ENCODE measurements around the gene FAM107A.

The FAM107A gene

GRCh38 chr3:58566398-58567250 lies 10.6 kb downstream of the FAM107A start:
- no peak for DNase-seq (ENCODE audit: low spot score)

- DNase-seq (ENCODE audit: low spot score): no peak
Observed at GRCh38 chr3:58565621-58566397, 11.4 kb downstream of the FAM107A start.

- no peak for DNase-seq (ENCODE audit: low spot score)
Observed at GRCh38 chr3:58564456-58565160, 12.6 kb downstream of the FAM107A start.

- no peak for DNase-seq (ENCODE audit: low spot score)
Observed at GRCh38 chr3:58564054-58564453, 13.1 kb downstream of the FAM107A start.

GRCh38 chr3:58563386-58564035 lies 13.7 kb downstream of the FAM107A start:
- no peak for DNase-seq (ENCODE audit: low spot score)

GRCh38 chr3:58562498-58562897 lies 14.7 kb downstream of the FAM107A start:
- no peak for DNase-seq (ENCODE audit: low spot score)

GRCh38 chr3:58560771-58561311 lies 16.4 kb downstream of the FAM107A start:
- no peak for DNase-seq (ENCODE audit: low spot score)

GRCh38 chr3:58559586-58559985 lies 17.6 kb downstream of the FAM107A start:
- DNase-seq (ENCODE audit: low spot score): no peak

- DNase-seq (ENCODE audit: low spot score): no peak
Observed at GRCh38 chr3:58557491-58557890, 19.7 kb downstream of the FAM107A start.

- peak; percentile 60 for DNase-seq (ENCODE audit: low spot score)
Observed at GRCh38 chr3:58556761-58557221, 20.4 kb downstream of the FAM107A start.

- no peak for DNase-seq (ENCODE audit: low spot score)
Observed at GRCh38 chr3:58556001-58556400, 21.2 kb downstream of the FAM107A start.

- DNase-seq (ENCODE audit: low spot score): no peak
Observed at GRCh38 chr3:58555203-58555602, 22.0 kb downstream of the FAM107A start.

GRCh38 chr3:58553003-58553402 lies 24.2 kb downstream of the FAM107A start:
- DNase-seq (ENCODE audit: low spot score): no peak

GRCh38 chr3:58551636-58552180 lies 25.5 kb downstream of the FAM107A start:
- no peak for DNase-seq (ENCODE audit: low spot score)

- DNase-seq (ENCODE audit: low spot score): no peak
Observed at GRCh38 chr3:58544541-58544940, 32.6 kb downstream of the FAM107A start.

GRCh38 chr3:58540176-58540858 lies 36.9 kb downstream of the FAM107A start:
- no peak for DNase-seq (ENCODE audit: low spot score)

- DNase-seq (ENCODE audit: low spot score): no peak
Observed at GRCh38 chr3:58539626-58540025, 37.6 kb downstream of the FAM107A start.

- no peak for DNase-seq (ENCODE audit: low spot score)
Observed at GRCh38 chr3:58537412-58538301, 39.5 kb downstream of the FAM107A start.

All from Ammon's horn (tissue), 1 donor.